HL-60 (cell line): Measurements from ENCODE around the gene DHRS1.

Experiments
- DNase-seq, 2 experiments: peaks; one replicate each; pipeline ENCODE4 v3.0.0-alpha.2; 2010 to 2020; ENCODE audit warnings: low read depth in 1 of 2, low spot score in 1 of 2
- H3K27ac ChIP-seq: fragments of 250-450 bp; sonication (Bioruptor Pico); replicated peaks from 2 replicates; pipeline ENCODE4 v1.5.1; 2020; ENCODE audit warnings: mild to moderate bottlenecking, moderate library complexity
- H3K27me3 ChIP-seq: fragments of 250-450 bp; sonication (Bioruptor Pico); 2 replicates; pipeline ENCODE4 v1.5.1; 2021; ENCODE audit warnings: mild to moderate bottlenecking, moderate library complexity; ENCODE audit not compliant: insufficient read depth, poor library complexity, severe bottlenecking
- H3K4me3 ChIP-seq: replicated peaks from 2 replicates; pipeline ENCODE4 v1.5.1; 2011; ENCODE audit warnings: mild to moderate bottlenecking, control low read depth, low read length; ENCODE audit not compliant: insufficient read depth
- GABPA ChIP-seq: IDR thresholded peaks from 2 replicates; pipeline ENCODE4 v1.6.1; 2012; ENCODE audit warnings: low read depth
- POLR2AphosphoS5 ChIP-seq: IDR thresholded peaks from 2 replicates; pipeline ENCODE4 v1.6.1; 2012; ENCODE audit warnings: low read depth
- REST ChIP-seq: IDR thresholded peaks from 2 replicates; pipeline ENCODE4 v1.6.1; 2012; ENCODE audit warnings: low read depth; ENCODE audit not compliant: insufficient replicate concordance
- SPI1 ChIP-seq: IDR thresholded peaks from 2 replicates; pipeline ENCODE4 v1.6.1; 2012; ENCODE audit warnings: low read depth, mild to moderate bottlenecking, borderline replicate concordance
- TF ChIP-seq, protein P1 (sequence below): IDR thresholded peaks from one replicate; pipeline ENCODE4 v1.5.1; 2011; ENCODE audit warnings: low read length, control low read depth, inconsistent platforms; ENCODE audit not compliant: insufficient read depth

The DHRS1 gene

GRCh38 chr14:24308342-24309124 is 9.0 kb upstream of the DHRS1 start:
- Histone ChIP-seq H3K4me3 (no peak overlapping the region), H3K27me3 (no peaks in the 10 kb centered on the region)

DNA sequence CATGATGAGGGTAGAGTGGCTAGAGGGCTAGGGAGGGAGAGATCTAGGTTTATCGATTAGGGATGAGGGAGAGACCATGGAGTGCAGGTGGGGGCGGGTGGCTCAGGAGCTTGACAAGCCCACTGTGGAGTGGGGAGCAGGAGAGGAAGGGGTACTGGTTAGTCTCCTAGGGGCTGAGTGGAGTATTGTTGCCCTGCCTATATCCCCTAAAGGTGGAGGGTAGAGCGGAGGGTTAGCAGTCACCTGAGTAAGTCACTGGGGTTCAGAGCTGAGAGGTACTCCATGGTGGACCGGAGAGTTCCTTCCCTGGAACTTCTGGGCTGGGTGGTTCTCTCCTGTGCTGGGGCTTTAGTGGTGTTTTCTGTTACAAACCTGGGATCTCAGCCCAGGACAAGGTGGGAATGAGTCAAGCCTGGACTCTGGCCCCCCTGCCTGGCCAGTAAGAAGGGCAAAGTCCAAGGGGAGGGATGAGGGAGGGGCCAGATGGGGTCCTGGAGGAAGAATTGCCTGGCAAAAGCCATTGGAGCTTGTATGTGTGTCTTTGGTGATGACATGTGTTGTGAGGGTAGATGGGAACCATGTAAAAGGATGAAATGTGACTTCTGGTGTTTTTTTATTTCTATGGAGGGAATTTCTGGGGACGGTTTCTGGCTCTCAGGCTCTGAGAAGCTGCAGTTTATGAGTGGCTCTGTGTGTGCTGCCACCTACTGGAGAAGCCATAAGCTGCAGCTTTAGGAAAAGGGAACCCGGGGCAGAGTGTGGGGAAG is 8.2 kb upstream of the DHRS1 start, which contains the start of gene CIDEB:
TSS of gene CIDEB (minus strand) at position 403 of the 767 bp plus-strand sequence. CDS start at position 284, 119 bp downstream.
- DNase-seq = peak in 1 of 2 experiments; percentile 80

More at GRCh38 chr14:24308342-24309124, 9.0 kb upstream of the DHRS1 start:
- H3K27ac ChIP-seq = no peak overlapping the region
- DNase-seq = no peak
- TF ChIP-seq GABPA (no peak), SPI1 (no peak), POLR2AphosphoS5 (no peak), REST (no peak)
- TF ChIP-seq, protein P1, sequence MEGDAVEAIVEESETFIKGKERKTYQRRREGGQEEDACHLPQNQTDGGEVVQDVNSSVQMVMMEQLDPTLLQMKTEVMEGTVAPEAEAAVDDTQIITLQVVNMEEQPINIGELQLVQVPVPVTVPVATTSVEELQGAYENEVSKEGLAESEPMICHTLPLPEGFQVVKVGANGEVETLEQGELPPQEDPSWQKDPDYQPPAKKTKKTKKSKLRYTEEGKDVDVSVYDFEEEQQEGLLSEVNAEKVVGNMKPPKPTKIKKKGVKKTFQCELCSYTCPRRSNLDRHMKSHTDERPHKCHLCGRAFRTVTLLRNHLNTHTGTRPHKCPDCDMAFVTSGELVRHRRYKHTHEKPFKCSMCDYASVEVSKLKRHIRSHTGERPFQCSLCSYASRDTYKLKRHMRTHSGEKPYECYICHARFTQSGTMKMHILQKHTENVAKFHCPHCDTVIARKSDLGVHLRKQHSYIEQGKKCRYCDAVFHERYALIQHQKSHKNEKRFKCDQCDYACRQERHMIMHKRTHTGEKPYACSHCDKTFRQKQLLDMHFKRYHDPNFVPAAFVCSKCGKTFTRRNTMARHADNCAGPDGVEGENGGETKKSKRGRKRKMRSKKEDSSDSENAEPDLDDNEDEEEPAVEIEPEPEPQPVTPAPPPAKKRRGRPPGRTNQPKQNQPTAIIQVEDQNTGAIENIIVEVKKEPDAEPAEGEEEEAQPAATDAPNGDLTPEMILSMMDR = no peak

GRCh38 chr14:24307156-24307574 is 7.6 kb upstream of the DHRS1 start:
- TF ChIP-seq SPI1 (no peak), POLR2AphosphoS5 (no peak), REST (no peak), GABPA (no peak)
- TF ChIP-seq, protein P1 = no peak
- Histone ChIP-seq H3K27me3 (no peaks in the 10 kb centered on the region), H3K4me3 (no peak overlapping the region), H3K27ac (no peak overlapping the region)
- no peak for DNase-seq

More for the DNA sequence above, 8.2 kb upstream of the DHRS1 start, which contains the start of gene CIDEB:
- TF ChIP-seq, protein P1 = peak; percentile 95
- TF ChIP-seq SPI1 = peak; percentile 97
- TF ChIP-seq GABPA = no peak
- Histone ChIP-seq H3K27ac (no peak within 1 kb of the TSS), H3K4me3 (no peak within 1 kb of the TSS), H3K27me3 (no peaks in the 10 kb centered on the region)
